Caco-2 (cell line): ENCODE measurements around the gene ZPBP2. TPM values are rescaled to one million over a fixed set of nuclear protein-coding genes. Genes with fewer than 3 reads are reported as not detected.

ENCODE experiments used
- BruUV-seq: library from RNA; stranded (reverse); fragments of 400-500 nt; replicated peaks from 2 replicates; lab custom pipeline; 2021; lab: Mats Ljungman, UMichigan
- CTCF ChIA-PET: fragments of 300-600 bp; sonication (Branson Sonifier 250); formaldehyde crosslinking; loops from one replicate; lab custom pipeline; 2022; ENCODE audit warnings: antibody characterized with exemption; lab: Charles Lee
- POLR2A ChIA-PET: fragments of 300-600 bp; sonication (Branson Sonifier 250); formaldehyde crosslinking; loops from one replicate; lab custom pipeline; 2022; ENCODE audit warnings: antibody characterized with exemption; lab: Charles Lee
- DNase-seq, 2 experiments: peaks; one replicate each; pipeline versions ENCODE4 v3.0.0 to v3.0.0-alpha.2; 2020 to 2022
- H3K27me3 ChIP-seq: replicated peaks from 2 replicates; pipeline ENCODE4 v1.6.0; 2011; ENCODE audit warnings: low read length; ENCODE audit not compliant: control insufficient read depth, insufficient read depth
- H3K36me3 ChIP-seq: 2 replicates; pipeline ENCODE4 v1.5.1; 2011; ENCODE audit warnings: low read length; ENCODE audit not compliant: control insufficient read depth, insufficient read depth
- H3K4me1 ChIP-seq: fragments of 250-450 bp; sonication (Bioruptor Pico); 2 replicates; pipeline ENCODE4 v1.5.1; 2020; ENCODE audit warnings: mild to moderate bottlenecking
- H3K4me3 ChIP-seq: 2 replicates; pipeline ENCODE4 v1.5.1; 2011; ENCODE audit warnings: low read depth, mild to moderate bottlenecking, control low read depth, low read length
- H3K9me3 ChIP-seq: fragments of 250-450 bp; sonication (Bioruptor Pico); 2 replicates; pipeline ENCODE4 v1.5.1; 2020; ENCODE audit warnings: mild to moderate bottlenecking, moderate library complexity
- H3K27ac Mint-ChIP-seq: one replicate; pipeline ENCODE4 v1.8.0; 2022; ENCODE audit warnings: mixed read lengths; ENCODE audit not compliant: unreplicated experiment
- H3K27me3 Mint-ChIP-seq: one replicate; pipeline ENCODE4 v1.8.0; 2022; ENCODE audit warnings: mixed read lengths; ENCODE audit not compliant: insufficient read depth, unreplicated experiment
- H3K36me3 Mint-ChIP-seq: one replicate; pipeline ENCODE4 v1.8.0; 2022; ENCODE audit warnings: mild to moderate bottlenecking, mixed read lengths; ENCODE audit not compliant: insufficient read depth, unreplicated experiment
- H3K4me1 Mint-ChIP-seq: one replicate; pipeline ENCODE4 v1.8.0; 2022; ENCODE audit warnings: low read depth, mixed read lengths; ENCODE audit not compliant: unreplicated experiment
- H3K4me3 Mint-ChIP-seq: one replicate; pipeline ENCODE4 v1.8.0; 2022; ENCODE audit warnings: mild to moderate bottlenecking, moderate library complexity, mixed read lengths; ENCODE audit not compliant: unreplicated experiment
- H3K9me3 Mint-ChIP-seq: one replicate; pipeline ENCODE4 v1.8.0; 2022; ENCODE audit warnings: mixed read lengths; ENCODE audit not compliant: unreplicated experiment
- CTCF ChIP-seq, 2 experiments: fragments of 200-600 bp in 1 of 2; IDR thresholded peaks; 1 replicate in 1 of 2; 2 replicates in 1 of 2; pipeline versions ENCODE4 v1.5.1 to v1.8.0; 2011 to 2022; ENCODE audit warnings: antibody characterized with exemption in 1 of 2, control low read depth in 1 of 2, inconsistent platforms in 1 of 2, low read depth in 1 of 2, low read length in 1 of 2, mild to moderate bottlenecking in 1 of 2, moderate library complexity in 1 of 2; ENCODE audit not compliant: insufficient read depth in 1 of 2, severe bottlenecking in 1 of 2, unreplicated experiment in 1 of 2
- intact Hi-C: fragments of 100-400 bp; cut with micrococcal nuclease; formaldehyde crosslinking; loops from one replicate; pipeline ENCODE4 v1.10.0; 2022; ENCODE audit not compliant: unreplicated experiment
- total RNA-seq: library from RNA; stranded (reverse); gene quantifications from 2 replicates; pipeline ENCODE4 v1.2.3, GENCODE V29; 2022

Gene ZPBP2
- total RNA-seq, 1 experiment from 2014 or later: not detected

- H3K4me1 ChIP-seq: no peaks in the 10 kb centered on the region
- POLR2A ChIA-PET: no interaction called here
- CTCF ChIA-PET: interaction anchor here (0.9 to 1.2 kb wide), 2 partner anchors 103 to 138 kb away, joined by 3 to 4 read pairs; no protein-coding TSS in a partner anchor
- H3K4me3 ChIP-seq: no peak overlapping the region
- Mint-ChIP-seq H3K9me3 (peaks cover 34% of the 10 kb centered on the region), H3K27ac (no peak overlapping the region), H3K4me1 (no peaks in the 10 kb centered on the region), H3K4me3 (no peak overlapping the region), H3K36me3 (peaks cover 13% of the 10 kb centered on the region), H3K27me3 (no peaks in the 10 kb centered on the region)
- DNase-seq: no peak
- no peak for TF ChIP-seq CTCF (IDR thresholded peaks at IDR 0.05; ENCODE audit: insufficient read depth in 1 of 2, low read depth in 1 of 2, low read length in 1 of 2, severe bottlenecking in 1 of 2, unreplicated experiment in 1 of 2)
- intact Hi-C loops: no loop called here
- no peaks in the 10 kb centered on the region for H3K36me3 ChIP-seq
- no TSS peak for BruUV-seq
- peaks cover 23% of the 10 kb centered on the region for H3K9me3 ChIP-seq
- no peaks in the 10 kb centered on the region for H3K27me3 ChIP-seq
These were observed 47.0 kb upstream of the ZPBP2 start for GRCh38 chr17:39820987-39821386.

DNA sequence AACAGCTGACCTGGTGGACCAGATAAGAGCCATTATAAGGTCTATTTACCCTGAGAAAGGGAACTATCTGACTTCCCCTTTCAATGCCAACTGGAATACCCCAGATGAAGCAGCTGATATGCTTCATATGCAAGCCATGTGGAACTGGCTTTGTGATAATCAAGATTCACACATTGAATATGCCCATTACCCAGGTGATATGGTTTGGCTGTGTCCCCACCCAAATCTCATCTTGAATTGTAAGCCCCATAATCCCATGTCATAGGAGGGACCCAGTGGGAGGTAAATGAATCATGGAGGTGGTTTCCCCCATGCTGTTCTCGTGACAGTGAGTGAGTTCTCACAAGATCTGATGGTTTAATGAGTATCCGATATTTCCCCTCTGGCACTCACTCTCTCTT is 46.0 kb upstream of the ZPBP2 start:
- intact Hi-C loops: no loop called here
- POLR2A ChIA-PET: no interaction called here
- BruUV-seq: no TSS peak
- CTCF ChIA-PET: no interaction called here
- no peak for TF ChIP-seq CTCF (IDR thresholded peaks at IDR 0.05; ENCODE audit: insufficient read depth in 1 of 2, low read depth in 1 of 2, low read length in 1 of 2, severe bottlenecking in 1 of 2, unreplicated experiment in 1 of 2)
- no peak overlapping the region for H3K27ac Mint-ChIP-seq
- no peak overlapping the region for H3K4me3 ChIP-seq
- peaks cover 23% of the 10 kb centered on the region for H3K9me3 ChIP-seq
- no peak for DNase-seq
- H3K36me3 ChIP-seq: no peaks in the 10 kb centered on the region
- peaks cover 13% of the 10 kb centered on the region for H3K36me3 Mint-ChIP-seq
- no peaks in the 10 kb centered on the region for H3K4me1 ChIP-seq
- no peaks in the 10 kb centered on the region for H3K27me3 ChIP-seq
- H3K27me3 Mint-ChIP-seq: no peaks in the 10 kb centered on the region
- no peak overlapping the region for H3K4me3 Mint-ChIP-seq
- no peaks in the 10 kb centered on the region for H3K4me1 Mint-ChIP-seq
- peaks cover 35% of the 10 kb centered on the region for H3K9me3 Mint-ChIP-seq

DNA sequence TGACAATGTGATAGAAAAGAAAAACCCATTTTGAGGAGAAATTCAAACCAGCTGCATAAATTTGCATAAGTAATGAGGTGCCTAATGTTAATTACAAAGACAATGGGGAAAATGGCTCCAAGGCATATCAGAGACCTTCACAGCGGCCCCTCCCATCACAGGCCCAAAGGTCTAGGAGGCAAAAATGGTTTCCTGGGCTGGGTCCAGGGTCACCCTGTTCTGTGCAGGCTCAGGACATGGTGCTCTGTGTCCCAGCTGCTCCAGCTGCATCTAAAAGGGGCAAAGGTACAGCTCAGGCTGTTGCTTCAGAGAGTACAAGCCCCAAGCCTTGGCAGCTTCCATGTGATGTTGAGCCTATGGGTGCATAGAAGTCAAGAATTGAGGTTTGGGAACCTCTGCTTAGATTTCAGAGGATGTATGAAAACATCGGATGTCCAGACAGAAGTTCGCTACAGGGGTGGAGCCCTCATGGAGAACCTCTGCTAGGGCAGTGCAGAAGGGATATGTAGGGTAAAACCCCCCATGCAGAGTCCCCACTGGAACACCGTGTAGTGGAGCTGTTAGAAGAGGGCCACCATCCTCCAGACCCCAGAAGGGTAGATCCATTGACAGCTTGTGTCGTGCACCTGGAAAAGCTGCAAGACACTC is 44.5 kb upstream of the ZPBP2 start:
- no peak overlapping the region for H3K4me3 Mint-ChIP-seq
- no peak for TF ChIP-seq CTCF (IDR thresholded peaks at IDR 0.05; ENCODE audit: insufficient read depth in 1 of 2, low read depth in 1 of 2, low read length in 1 of 2, severe bottlenecking in 1 of 2, unreplicated experiment in 1 of 2)
- no peak overlapping the region for H3K4me3 ChIP-seq
- H3K27me3 Mint-ChIP-seq: no peaks in the 10 kb centered on the region
- H3K27ac Mint-ChIP-seq: no peak overlapping the region
- peaks cover 35% of the 10 kb centered on the region for H3K9me3 Mint-ChIP-seq
- CTCF ChIA-PET: no interaction called here
- DNase-seq: peak in 1 of 2 experiments; percentile 20
- no peaks in the 10 kb centered on the region for H3K27me3 ChIP-seq
- H3K36me3 ChIP-seq: no peaks in the 10 kb centered on the region
- H3K9me3 ChIP-seq: peaks cover 23% of the 10 kb centered on the region
- BruUV-seq: no TSS peak
- intact Hi-C loops: no loop called here
- peaks cover 6% of the 10 kb centered on the region; the same call in 1 of the 2 replicates for H3K4me1 ChIP-seq
- POLR2A ChIA-PET: no interaction called here
- H3K4me1 Mint-ChIP-seq: peaks cover 7% of the 10 kb centered on the region
- peaks cover 13% of the 10 kb centered on the region for H3K36me3 Mint-ChIP-seq
